Endothelial cell of umbilical vein (primary cell): ENCODE measurements around the gene VRK1. TPM values are rescaled to one million over a fixed set of nuclear protein-coding genes. Genes with fewer than 3 reads are reported as not detected.

Experiments used
- BruUV-seq: library from RNA; stranded (reverse); fragments of 400-500 nt; replicated peaks from 2 replicates; lab custom pipeline; 2021; lab: Mats Ljungman, UMichigan
- CTCF ChIA-PET: fragments of 300-600, 350-600 bp; sonication (Branson Sonifier 250); formaldehyde crosslinking; loops from one replicate; lab custom pipeline; 2021; ENCODE audit warnings: antibody characterized with exemption, inconsistent platforms; lab: Charles Lee
- POLR2A ChIA-PET: fragments of 300-600, 350-600 bp; sonication (Branson Sonifier 250); formaldehyde crosslinking; loops from one replicate; lab custom pipeline; 2021; ENCODE audit warnings: antibody characterized with exemption, inconsistent platforms; lab: Charles Lee
- DNase-seq: peaks from one replicate; pipeline ENCODE4 v3.0.0-alpha.2; 2011; ENCODE audit warnings: low read depth, low spot score
- FAIRE-seq: peaks from 2 replicates; lab custom pipeline; 2011; peaks lifted over from hg19 to GRCh38; lab: Jason Lieb, UNC
- H2AFZ ChIP-seq: 2 replicates; pipeline ENCODE4 v1.6.0; 2012; ENCODE audit warnings: low read depth, low read length, control low read depth, inconsistent platforms
- H3K27ac ChIP-seq: 2 replicates; pipeline ENCODE4 v1.5.1; 2011; ENCODE audit warnings: low read depth, mild to moderate bottlenecking, control low read depth, low read length, moderate library complexity; ENCODE audit not compliant: insufficient read depth
- H3K27me3 ChIP-seq, 2 experiments: 2 replicates each; pipeline versions ENCODE4 v1.6.0 to v1.6.1; 2011; ENCODE audit warnings: low read length in 2 of 2, mixed read lengths in 1 of 2; ENCODE audit not compliant: control insufficient read depth in 2 of 2, insufficient read depth in 2 of 2
- H3K36me3 ChIP-seq, 2 experiments: 2 replicates in 1 of 2; 3 replicates in 1 of 2; pipeline ENCODE4 v1.5.1; 2011; ENCODE audit warnings: low read length in 2 of 2, mild to moderate bottlenecking in 1 of 2, moderate library complexity in 1 of 2; ENCODE audit not compliant: control insufficient read depth in 2 of 2, insufficient read depth in 2 of 2; ENCODE audit errors: extremely low read depth in 1 of 2
- H3K4me1 ChIP-seq: 3 replicates; pipeline ENCODE4 v1.5.1; 2011; ENCODE audit warnings: mild to moderate bottlenecking, low read length; ENCODE audit not compliant: control insufficient read depth, insufficient read depth; ENCODE audit errors: extremely low read depth
- H3K4me2 ChIP-seq: 2 replicates; pipeline ENCODE4 v1.6.1; 2011; ENCODE audit warnings: low read length, control low read depth, mixed read lengths; ENCODE audit not compliant: insufficient read depth
- H3K4me3 ChIP-seq, 3 experiments: fragments of 200-600 bp in 1 of 3; sonication (generic), shearing (Covaris generic) in 1 of 3; replicated peaks in 1 of 3; 2 replicates each; pipeline ENCODE4 v1.5.1; 2011 to 2016; ENCODE audit warnings: control low read depth in 3 of 3, low read length in 3 of 3, mild to moderate bottlenecking in 2 of 3, inconsistent platforms in 1 of 3, low read depth in 1 of 3, moderate library complexity in 1 of 3; ENCODE audit not compliant: insufficient read depth in 1 of 3
- H3K79me2 ChIP-seq: 2 replicates; pipeline ENCODE4 v1.6.0; 2012; ENCODE audit warnings: low read length, inconsistent platforms; ENCODE audit not compliant: control insufficient read depth, insufficient read depth
- H3K9ac ChIP-seq: replicated peaks from 2 replicates; pipeline ENCODE3; 2011; ENCODE audit warnings: low read length, control low read depth; ENCODE audit not compliant: insufficient read depth; ENCODE audit errors: extremely low read depth
- H3K9me1 ChIP-seq: replicated peaks from 3 replicates; pipeline ENCODE4 v1.6.0; 2011; ENCODE audit warnings: mild to moderate bottlenecking, low read length; ENCODE audit not compliant: control insufficient read depth, insufficient read depth; ENCODE audit errors: extremely low read depth
- H3K9me3 ChIP-seq: replicated peaks from 2 replicates; pipeline ENCODE4 v1.5.1; 2012; ENCODE audit warnings: low read length, inconsistent platforms; ENCODE audit not compliant: control insufficient read depth, insufficient read depth
- H4K20me1 ChIP-seq: replicated peaks from 2 replicates; pipeline ENCODE3; 2011; ENCODE audit warnings: mild to moderate bottlenecking, low read length; ENCODE audit not compliant: control insufficient read depth, insufficient read depth; ENCODE audit errors: extremely low read depth
- EZH2 ChIP-seq: IDR thresholded peaks from 2 replicates; pipeline ENCODE4 v1.6.1; 2012; ENCODE audit warnings: borderline replicate concordance, low read depth, mild to moderate bottlenecking, moderate library complexity, low read length, inconsistent platforms; ENCODE audit not compliant: severe bottlenecking
- FOS ChIP-seq: IDR thresholded peaks from 2 replicates; pipeline ENCODE4 v1.6.1; 2011; ENCODE audit warnings: mild to moderate bottlenecking, low read length, moderate library complexity, borderline replicate concordance; ENCODE audit not compliant: insufficient read depth
- GATA2 ChIP-seq: IDR thresholded peaks from 2 replicates; pipeline ENCODE4 v1.7.0; 2011; ENCODE audit warnings: low read depth, mild to moderate bottlenecking, moderate library complexity, mixed read lengths, low read length; ENCODE audit not compliant: insufficient read length, insufficient read depth
- JUN ChIP-seq: IDR thresholded peaks from 2 replicates; pipeline ENCODE4 v1.6.1; 2011; ENCODE audit warnings: borderline replicate concordance, low read depth; ENCODE audit not compliant: insufficient read length, insufficient read depth
- MYC ChIP-seq: IDR thresholded peaks from one replicate; pipeline ENCODE4 v1.6.1; 2011; ENCODE audit warnings: mild to moderate bottlenecking, low read depth, low read length
- POLR2A ChIP-seq: IDR thresholded peaks from 2 replicates; pipeline ENCODE4 v1.6.1; 2012; ENCODE audit warnings: low read depth, mild to moderate bottlenecking, control low read depth, low read length
- POLR2AphosphoS5 ChIP-seq: IDR thresholded peaks from 2 replicates; pipeline ENCODE4 v1.6.1; 2012; ENCODE audit warnings: low read depth, mild to moderate bottlenecking, control low read depth, low read length, moderate library complexity; ENCODE audit not compliant: insufficient read depth
- dilution Hi-C: fragments of 300-500 bp; cut with MboI; formaldehyde crosslinking; loops from one replicate; pipeline ENCODE4 v1.15.0; 2019; ENCODE audit warnings: low sequenced_read_pairs; ENCODE audit not compliant: extremely low pct_ligation_motif_present
- intact Hi-C: fragments of 100-400 bp; cut with micrococcal nuclease; formaldehyde crosslinking; loops from one replicate; pipeline ENCODE4 v1.10.0; 2022
- polyA plus RNA-seq, 4 experiments: library from polyadenylated mRNA; depleted of rRNA in 3 of 4; stranded (reverse) in 3 of 4; unstranded in 1 of 4; fragments of >200 nt; gene quantifications; 2 replicates each; pipeline versions ENCODE4 v1.2.1 to v1.2.3, GENCODE V29; 2011 to 2012; ENCODE audit warnings: missing spikeins in 1 of 4
- total RNA-seq: library from RNA; stranded (reverse); gene quantifications from 2 replicates; pipeline ENCODE4 v1.2.3, GENCODE V29; 2021
- TF ChIP-seq, protein P1 (sequence below), 2 donors: IDR thresholded peaks; 1 replicate in 1 of 2; 2 replicates in 1 of 2; pipeline ENCODE4 v1.5.1; 2011; ENCODE audit warnings: low read length in 2 of 2, mild to moderate bottlenecking in 2 of 2, moderate library complexity in 2 of 2, control low read depth in 1 of 2, inconsistent platforms in 1 of 2, low read depth in 1 of 2; ENCODE audit not compliant: insufficient read depth in 1 of 2; ENCODE audit errors: extremely low read depth in 1 of 2
- TF ChIP-seq, protein P2 (sequence below): IDR thresholded peaks from 2 replicates; pipeline ENCODE4 v1.6.1; 2011; ENCODE audit not compliant: insufficient read depth, insufficient read length

The VRK1 gene
- total and polyA plus RNA-seq, 2 donors (not counting 3 experiments of a cell fraction or from before 2014, with no cell fraction given): 7.1 to 31.7 TPM

DNA sequence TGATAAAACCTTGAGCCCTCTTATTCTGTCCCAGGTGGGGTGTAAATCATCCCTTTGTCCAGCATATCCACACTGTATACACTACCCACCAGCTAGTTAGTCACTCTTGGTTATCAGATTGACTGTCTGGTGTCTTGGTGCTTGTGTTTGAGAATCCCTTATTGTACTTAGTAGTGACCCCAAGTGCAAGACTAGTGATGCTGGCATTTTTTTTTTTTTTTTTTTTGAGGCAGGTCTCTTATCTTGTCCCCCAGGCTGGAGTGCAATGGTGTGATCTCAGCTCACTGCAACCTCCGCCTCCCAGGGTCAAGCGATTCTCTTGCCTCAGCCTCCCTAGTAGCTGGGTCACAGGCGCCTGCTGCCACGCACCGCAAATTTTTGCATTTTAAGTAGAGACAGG is 5.8 kb downstream of the VRK1 start:
- Histone ChIP-seq H4K20me1 (no peaks in the 10 kb centered on the region), H3K9ac (no peak overlapping the region), H3K4me2 (no peak overlapping the region), H3K79me2 (peaks cover 97% of the 10 kb centered on the region), H3K4me1 (peaks cover 10% of the 10 kb centered on the region), H3K9me1 (no peaks in the 10 kb centered on the region), H3K36me3 (no peaks in the 10 kb centered on the region), H3K9me3 (no peaks in the 10 kb centered on the region), H3K27ac (no peak overlapping the region), H3K4me3 (no peak overlapping the region), H3K27me3 (no peaks in the 10 kb centered on the region), H2AFZ (no peak overlapping the region)
- ChIA-PET POLR2A (no interaction called here), CTCF (interaction anchor here (0.7 to 0.8 kb wide), 2 partner anchors 11 to 50 kb away, joined by 3 read pairs; no protein-coding TSS in a partner anchor)
- no TSS peak for BruUV-seq
- intact Hi-C loops (no loop called here), dilution Hi-C loops (no loop called here)
- no peak for DNase-seq
- TF ChIP-seq EZH2: no peak
- TF ChIP-seq POLR2AphosphoS5: no peak
- TF ChIP-seq FOS: no peak
- no peak for TF ChIP-seq JUN
- no peak for TF ChIP-seq GATA2
- TF ChIP-seq MYC: no peak
- FAIRE-seq: no peak

DNA sequence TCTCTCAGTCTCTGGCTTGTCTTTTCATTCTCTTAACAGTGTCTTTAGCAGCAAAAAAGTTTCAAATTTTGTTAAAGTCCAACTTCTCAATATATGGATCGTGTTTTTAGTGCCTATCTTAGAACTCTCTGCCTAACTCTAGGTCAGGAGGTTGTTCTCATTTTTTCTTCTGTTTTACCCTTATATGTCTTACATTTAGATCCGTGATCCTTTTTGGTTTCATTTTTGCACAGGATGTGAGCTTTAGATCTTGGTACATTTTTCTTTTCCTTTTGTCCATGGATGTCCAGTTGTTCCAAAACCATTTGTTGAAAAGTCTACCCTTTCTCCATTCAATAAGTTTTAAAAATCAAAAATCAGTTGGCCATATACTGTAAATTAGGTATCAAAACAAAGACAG is 6.8 kb downstream of the VRK1 start:
- DNase-seq: peak; percentile 10
- Histone ChIP-seq H3K27me3 (no peaks in the 10 kb centered on the region), H3K4me1 (peaks cover under 1% of the 10 kb centered on the region), H3K36me3 (no peaks in the 10 kb centered on the region), H2AFZ (no peak overlapping the region), H3K9me1 (no peaks in the 10 kb centered on the region), H3K9ac (no peak overlapping the region), H4K20me1 (no peaks in the 10 kb centered on the region), H3K4me3 (no peak overlapping the region), H3K27ac (no peak overlapping the region), H3K4me2 (peak overlapping the region; percentile 32), H3K9me3 (no peaks in the 10 kb centered on the region), H3K79me2 (peaks cover 97% of the 10 kb centered on the region)
- TF ChIP-seq FOS (no peak), JUN (no peak), GATA2 (no peak), MYC (no peak), EZH2 (no peak), POLR2A (no peak)
- TF ChIP-seq, protein P1, sequence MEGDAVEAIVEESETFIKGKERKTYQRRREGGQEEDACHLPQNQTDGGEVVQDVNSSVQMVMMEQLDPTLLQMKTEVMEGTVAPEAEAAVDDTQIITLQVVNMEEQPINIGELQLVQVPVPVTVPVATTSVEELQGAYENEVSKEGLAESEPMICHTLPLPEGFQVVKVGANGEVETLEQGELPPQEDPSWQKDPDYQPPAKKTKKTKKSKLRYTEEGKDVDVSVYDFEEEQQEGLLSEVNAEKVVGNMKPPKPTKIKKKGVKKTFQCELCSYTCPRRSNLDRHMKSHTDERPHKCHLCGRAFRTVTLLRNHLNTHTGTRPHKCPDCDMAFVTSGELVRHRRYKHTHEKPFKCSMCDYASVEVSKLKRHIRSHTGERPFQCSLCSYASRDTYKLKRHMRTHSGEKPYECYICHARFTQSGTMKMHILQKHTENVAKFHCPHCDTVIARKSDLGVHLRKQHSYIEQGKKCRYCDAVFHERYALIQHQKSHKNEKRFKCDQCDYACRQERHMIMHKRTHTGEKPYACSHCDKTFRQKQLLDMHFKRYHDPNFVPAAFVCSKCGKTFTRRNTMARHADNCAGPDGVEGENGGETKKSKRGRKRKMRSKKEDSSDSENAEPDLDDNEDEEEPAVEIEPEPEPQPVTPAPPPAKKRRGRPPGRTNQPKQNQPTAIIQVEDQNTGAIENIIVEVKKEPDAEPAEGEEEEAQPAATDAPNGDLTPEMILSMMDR (IDR thresholded peaks at IDR 0.05; ENCODE audit: extremely low read depth in 1 of 2, insufficient read depth in 1 of 2, low read depth in 1 of 2, low read length in 2 of 2): no peak
- TF ChIP-seq, protein P2, sequence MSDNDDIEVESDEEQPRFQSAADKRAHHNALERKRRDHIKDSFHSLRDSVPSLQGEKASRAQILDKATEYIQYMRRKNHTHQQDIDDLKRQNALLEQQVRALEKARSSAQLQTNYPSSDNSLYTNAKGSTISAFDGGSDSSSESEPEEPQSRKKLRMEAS: no peak
- ChIA-PET POLR2A (interaction anchor here (0.6 kb wide), 1 partner anchor 59 kb away, joined by 3 read pairs; no protein-coding TSS in a partner anchor), CTCF (no interaction called here)
- dilution Hi-C loops (no loop called here), intact Hi-C loops (no loop called here)
- no TSS peak for BruUV-seq
- no peak for FAIRE-seq
